Gastroesophageal sphincter (tissue), 4 donors: ENCODE results near the gene SERINC2. TPM values are rescaled to one million over a fixed set of nuclear protein-coding genes. Genes with fewer than 3 reads are reported as not detected.

Experiments
- ATAC-seq: fragments of 150-250 bp; one replicate; pipeline ENCODE4 v1.9.1; 2016; ENCODE audit warnings: mild to moderate bottlenecking, moderate library complexity
- H3K27ac ChIP-seq, 4 donors: fragments of 200-600 bp; sonication (generic) in 3 of 4; 1 replicate in 3 of 4; 2 replicates in 1 of 4; pipeline ENCODE4 v1.5.1; 2016 to 2019
- H3K27me3 ChIP-seq: fragments of 200-600 bp; sonication (generic); one replicate; pipeline ENCODE4 v1.5.1; 2019
- H3K36me3 ChIP-seq, 2 donors: fragments of 200-600 bp; sonication (generic); one replicate each; pipeline ENCODE4 v1.5.1; 2019; ENCODE audit warnings: control low read depth in 1 of 2
- H3K4me1 ChIP-seq, 3 donors: fragments of 200-600 bp; sonication (generic); 1 replicate in 2 of 3; 2 replicates in 1 of 3; pipeline ENCODE4 v1.5.1; 2016 to 2019; ENCODE audit warnings: control low read depth in 2 of 3
- H3K4me3 ChIP-seq, 2 donors: fragments of 200-600 bp; sonication (generic); one replicate each; pipeline ENCODE4 v1.5.1; 2019; ENCODE audit warnings: mild to moderate bottlenecking in 1 of 2, moderate library complexity in 1 of 2
- H3K9me3 ChIP-seq, 3 donors: fragments of 200-600 bp; sonication (generic); one replicate each; pipeline ENCODE4 v1.5.1; 2017 to 2019; ENCODE audit warnings: control low read depth in 2 of 3
- CTCF ChIP-seq, 4 experiments: fragments of 200-600 bp in 2 of 4; fragments of 450-650 bp in 2 of 4; sonication (generic) in 1 of 4; IDR thresholded peaks; one replicate each; pipeline ENCODE4 v1.5.1; 2017 to 2019; ENCODE audit warnings: antibody characterized with exemption in 4 of 4, mild to moderate bottlenecking in 2 of 4, moderate library complexity in 2 of 4
- EP300 ChIP-seq: sonication (generic); formaldehyde crosslinking; IDR thresholded peaks from one replicate; pipeline ENCODE4 v1.6.1; 2017; ENCODE audit warnings: antibody characterized with exemption, mild to moderate bottlenecking
- POLR2A ChIP-seq, 2 donors: fragments of 450-650 bp; IDR thresholded peaks; one replicate each; pipeline ENCODE4 v1.6.1; 2017; ENCODE audit warnings: antibody characterized with exemption in 2 of 2, mild to moderate bottlenecking in 2 of 2, moderate library complexity in 1 of 2
- POLR2AphosphoS5 ChIP-seq: sonication (generic); formaldehyde crosslinking; IDR thresholded peaks from one replicate; pipeline ENCODE4 v1.6.1; 2017; ENCODE audit warnings: antibody characterized with exemption
- WGBS, 2 donors: methylation state at CpG; one replicate each; pipeline ENCODE4 v1.1.5; 2018; ENCODE audit warnings: low coverage in 1 of 2; 5-methylcytosine and 5-hydroxymethylcytosine counted together
- total RNA-seq, 4 donors: library from RNA; depleted of rRNA; stranded (reverse); fragments of >200 nt; gene quantifications; one replicate each; pipeline ENCODE4 v1.1.0, GENCODE V29; 2016

SERINC2 gene
- total RNA-seq, 4 donors from 2014 or later: 2.5 to 8.7 (median 4.1) TPM

- H3K4me3 ChIP-seq: no peak overlapping the region
- WGBS, 2 donors: 69 to 80% methylated on average over 2 to 10 of the region's 13 CpGs
- no peaks in the 10 kb centered on the region for H3K4me1 ChIP-seq
- ATAC-seq: no peak
- H3K9me3 ChIP-seq: no peaks in the 10 kb centered on the region
- no peak for TF ChIP-seq EP300
- TF ChIP-seq POLR2A (IDR thresholded peaks at IDR 0.05): no peak
- no peak for TF ChIP-seq POLR2AphosphoS5
- TF ChIP-seq CTCF (IDR thresholded peaks at IDR 0.05): no peak
- peaks cover 4% of the 10 kb centered on the region for H3K27me3 ChIP-seq
- H3K36me3 ChIP-seq: no peaks in the 10 kb centered on the region
- no peak overlapping the region for H3K27ac ChIP-seq
Measured at GRCh38 chr1:31435471-31436409, 22.7 kb downstream of the SERINC2 start.

- WGBS, 2 donors: 40 to 69% methylated on average over 2 to 7 of the region's 9 CpGs
- Histone ChIP-seq H3K9me3 (no peaks in the 10 kb centered on the region), H3K27me3 (peaks cover 4% of the 10 kb centered on the region), H3K27ac (no peak overlapping the region), H3K36me3 (no peaks in the 10 kb centered on the region), H3K4me1 (no peaks in the 10 kb centered on the region), H3K4me3 (no peak overlapping the region)
- no peak for TF ChIP-seq CTCF (IDR thresholded peaks at IDR 0.05)
- ATAC-seq: no peak
Measured at GRCh38 chr1:31436596-31437432, 23.8 kb downstream of the SERINC2 start.

- no peak overlapping the region for H3K4me3 ChIP-seq
- no peaks in the 10 kb centered on the region for H3K4me1 ChIP-seq
- H3K27me3 ChIP-seq: peaks cover 4% of the 10 kb centered on the region
- 40 to 87% methylated on average over 3 to 6 of the region's 11 CpGs for WGBS, 2 donors
- H3K27ac ChIP-seq: no peak overlapping the region
- no peaks in the 10 kb centered on the region for H3K9me3 ChIP-seq
- no peak for ATAC-seq
- H3K36me3 ChIP-seq: no peaks in the 10 kb centered on the region
- no peak for TF ChIP-seq CTCF (IDR thresholded peaks at IDR 0.05)
- TF ChIP-seq EP300: no peak
- TF ChIP-seq POLR2AphosphoS5: no peak
- TF ChIP-seq POLR2A (IDR thresholded peaks at IDR 0.05): no peak
Measured at GRCh38 chr1:31437433-31438037, 24.5 kb downstream of the SERINC2 start.

GRCh38 chr1:31439276-31439675 lies 26.3 kb downstream of the SERINC2 start:
- no peak overlapping the region for H3K27ac ChIP-seq
- H3K9me3 ChIP-seq: peaks cover 0 to 14% (median 0%) of the 10 kb centered on the region in 3 donors
- H3K4me1 ChIP-seq: no peaks in the 10 kb centered on the region
- peaks cover 4% of the 10 kb centered on the region for H3K27me3 ChIP-seq
- TF ChIP-seq POLR2AphosphoS5 (no peak), POLR2A (IDR thresholded peaks at IDR 0.05) (no peak), CTCF (IDR thresholded peaks at IDR 0.05) (no peak), EP300 (no peak)
- H3K36me3 ChIP-seq: no peaks in the 10 kb centered on the region
- 58 to 60% methylated on average over 1 to 2 of the region's 3 CpGs for WGBS, 2 donors
- H3K4me3 ChIP-seq: no peak overlapping the region
- no peak for ATAC-seq
